ENCODE results near the gene LRFN3. TPM values are rescaled to one million over a fixed set of nuclear protein-coding genes. Genes with fewer than 3 reads are reported as not detected.

The LRFN3 gene
- total and polyA plus RNA-seq, 2 of the 4 experiments (the other 2 are of a cell fraction), result 0.36 to 4.8 TPM

- no peak overlapping the region for H2AK9ac ChIP-seq (replicated peaks; ENCODE audit: low read depth, low read length, poor library complexity)
- H4K20me1 ChIP-seq (ENCODE audit: insufficient read depth, low read length), result peaks cover 7% of the 10 kb centered on the region
- intact Hi-C loops (cut with micrococcal nuclease), result no loop called here
- in situ Hi-C loops (cut with MboI; ENCODE audit: low sequenced_read_pairs), result no loop called here
- no peak overlapping the region for H3K4me2 ChIP-seq (ENCODE audit: low read depth, low read length)
- ChIA-PET POLR2A (ENCODE audit: unreplicated experiment) (interaction anchor here (0.5 kb wide), 1 partner anchor 51 kb away, joined by 3 read pairs; no protein-coding TSS in a partner anchor), CTCF (no interaction called here)
- H4K8ac ChIP-seq (ENCODE audit: low read depth in 2 of 2, low read length in 2 of 2), result no peak overlapping the region
- H2BK15ac ChIP-seq (ENCODE audit: low read depth, low read length), result no peak overlapping the region
- no peak overlapping the region for H3K4me3 ChIP-seq (ENCODE audit: insufficient read depth, low read depth, low read length)
- H4K91ac ChIP-seq (ENCODE audit: insufficient read depth, low read depth, low read length), result no peak overlapping the region
- H2BK5ac ChIP-seq (ENCODE audit: low read depth, low read length, poor library complexity, severe bottlenecking), result no peak overlapping the region
- H3K56ac ChIP-seq (ENCODE audit: extremely low read depth, insufficient read depth, low read length), result no peak overlapping the region
- no peak overlapping the region for H2BK20ac ChIP-seq (ENCODE audit: low read depth, low read length)
- no CpG with 5 or more reads among the region's 2 CpGs for WGBS, 2 experiments (ENCODE audit: extremely low coverage in 2 of 2, insufficient read length in 1 of 2)
- H2AK5ac ChIP-seq (ENCODE audit: low read depth, low read length), result no peak overlapping the region
- no peak overlapping the region for H2AFZ ChIP-seq (replicated peaks; ENCODE audit: low read length, poor library complexity)
- DNase-seq (no peak), ATAC-seq (ENCODE audit: low read depth) (no peak; the same call in 1 of the 2 replicates)
- no peak overlapping the region for H3K27ac ChIP-seq (ENCODE audit: insufficient read depth, low read length)
- H3K36me3 ChIP-seq (ENCODE audit: control insufficient read depth, insufficient read depth, low read length), result peaks cover 2% of the 10 kb centered on the region; the same call in 1 of the 2 replicates
- H3K9ac ChIP-seq (ENCODE audit: low read depth, low read length), result no peak overlapping the region
- H3K14ac ChIP-seq (replicated peaks; ENCODE audit: low read depth, low read length), result no peak overlapping the region
- H3K23ac ChIP-seq (ENCODE audit: low read depth, low read length), result no peak overlapping the region
- H3K79me1 ChIP-seq (ENCODE audit: low read depth in 1 of 2, low read length in 2 of 2), result no peaks in the 10 kb centered on the region
- dilution Hi-C loops (cut with HindIII; ENCODE audit: low sequenced_read_pairs, unreplicated experiment), result no loop called here
- H3K4ac ChIP-seq (ENCODE audit: low read depth, low read length), result no peak overlapping the region
- no peak overlapping the region for H4K5ac ChIP-seq (ENCODE audit: low read depth, low read length)
- BruUV-seq (replicated peaks), result no TSS peak
- H3K18ac ChIP-seq (ENCODE audit: low read depth, low read length), result no peak overlapping the region
- peaks cover 10% of the 10 kb centered on the region; the same call in 1 of the 2 replicates for H3K27me3 ChIP-seq (ENCODE audit: control insufficient read depth, insufficient read depth, low read length)
- TF ChIP-seq CHD1 (IDR thresholded peaks at IDR 0.05; ENCODE audit: low read depth, low read length), result no peak
- no peak for TF ChIP-seq MXI1 (IDR thresholded peaks at IDR 0.05; ENCODE audit: borderline replicate concordance, low read depth, low read length)
- no peak for TF ChIP-seq BHLHE40 (IDR thresholded peaks at IDR 0.05; ENCODE audit: low read depth, low read length)
- no peak for TF ChIP-seq RAD21 (IDR thresholded peaks at IDR 0.05; ENCODE audit: low read length)
- TF ChIP-seq NFE2L2 (IDR thresholded peaks at IDR 0.05; ENCODE audit: low read depth, low read length), result no peak
- TF ChIP-seq ELK1 (IDR thresholded peaks at IDR 0.05; ENCODE audit: borderline replicate concordance, low read depth, low read length), result no peak
- no peak for TF ChIP-seq SMC3 (IDR thresholded peaks at IDR 0.05; ENCODE audit: low read depth, low read length)
- no peak for TF ChIP-seq CEBPB (IDR thresholded peaks at IDR 0.05; ENCODE audit: low read depth, low read length)
- no peak for TF ChIP-seq MAZ (IDR thresholded peaks at IDR 0.05; ENCODE audit: borderline replicate concordance, low read depth, low read length)
- TF ChIP-seq POLR2A (IDR thresholded peaks at IDR 0.05; ENCODE audit: low read depth, low read length), result no peak
- no peaks in the 10 kb centered on the region for H3K4me1 ChIP-seq (ENCODE audit: control insufficient read depth, insufficient read depth, low read length)
- H2BK120ac ChIP-seq (ENCODE audit: low read depth, low read length), result no peak overlapping the region
- no peaks in the 10 kb centered on the region for H3K9me3 ChIP-seq (ENCODE audit: control insufficient read depth, insufficient read depth, low read length)
- H3K9me1 ChIP-seq (ENCODE audit: insufficient read depth, low read length), result 0 out of 2 replicates have a peak, but pooled peaks cover 7% of the 10 kb centered on the region
Observed at GRCh38 chr19:35949131-35949530, 13.0 kb downstream of the LRFN3 start.
